ENCODE measurements around the gene CHST11. TPM values are rescaled to one million over a fixed set of nuclear protein-coding genes. Genes with fewer than 3 reads are reported as not detected.

CHST11 gene
- total and polyA plus RNA-seq, 3 donors from 2014 or later = 5.1 to 36.9 (median 23.9) TPM

- no peak overlapping the region for H3K4me3 ChIP-seq
- no peaks in the 10 kb centered on the region for H3K9me3 ChIP-seq
- intact Hi-C loops (cut with DNase I; ENCODE audit: low total_unique reads) = no loop called here
- H3K4me1 ChIP-seq = no peaks in the 10 kb centered on the region
- DNase-seq = no peak
- H3K27me3 ChIP-seq = no peaks in the 10 kb centered on the region
- no peak for TF ChIP-seq POLR2A (IDR thresholded peaks at IDR 0.05)
- peak in 1 of 3 experiments; percentile 35 for TF ChIP-seq CTCF (IDR thresholded peaks at IDR 0.05)
- H3K36me3 ChIP-seq (ENCODE audit: low read depth, missing control alignments) = no peaks in the 10 kb centered on the region
- H3K27ac ChIP-seq = no peak overlapping the region
- WGBS, 2 donors = 89 to 92% methylated on average over 12 of the region's 12 CpGs
These were observed 197.2 kb downstream of the CHST11 start for GRCh38 chr12:104653730-104654664.

GRCh38 chr12:104654665-104655609 lies 198.2 kb downstream of the CHST11 start:
- no peak for TF ChIP-seq CTCF (IDR thresholded peaks at IDR 0.05)
- TF ChIP-seq POLR2A (IDR thresholded peaks at IDR 0.05) = no peak
- Histone ChIP-seq H3K27me3 (no peaks in the 10 kb centered on the region), H3K36me3 (ENCODE audit: low read depth, missing control alignments) (no peaks in the 10 kb centered on the region), H3K27ac (no peak overlapping the region), H3K4me1 (no peaks in the 10 kb centered on the region), H3K9me3 (no peaks in the 10 kb centered on the region), H3K4me3 (no peak overlapping the region)
- 86 to 89% methylated on average over 16 of the region's 16 CpGs for WGBS, 2 donors
- intact Hi-C loops (cut with DNase I; ENCODE audit: low total_unique reads) = no loop called here
- no peak for DNase-seq

- Histone ChIP-seq H3K9me3 (no peaks in the 10 kb centered on the region), H3K4me3 (no peak overlapping the region), H3K4me1 (no peaks in the 10 kb centered on the region), H3K27ac (no peak overlapping the region), H3K27me3 (no peaks in the 10 kb centered on the region), H3K36me3 (ENCODE audit: low read depth, missing control alignments) (no peaks in the 10 kb centered on the region)
- DNase-seq = no peak
- intact Hi-C loops (cut with DNase I; ENCODE audit: low total_unique reads) = no loop called here
- WGBS, 2 donors = 87 to 96% methylated on average over 10 of the region's 10 CpGs
- TF ChIP-seq CTCF (IDR thresholded peaks at IDR 0.05) (no peak), POLR2A (IDR thresholded peaks at IDR 0.05) (no peak)
These were observed 199.6 kb downstream of the CHST11 start for GRCh38 chr12:104656383-104656782.

GRCh38 chr12:104656921-104657320 lies 200.2 kb downstream of the CHST11 start:
- TF ChIP-seq CTCF (IDR thresholded peaks at IDR 0.05) = no peak
- no peak for TF ChIP-seq POLR2A (IDR thresholded peaks at IDR 0.05)

More at GRCh38 chr12:104656921-104657320, 200.2 kb downstream of the CHST11 start:
- WGBS, 2 donors = 79 to 82% methylated on average over 5 of the region's 5 CpGs
- no peaks in the 10 kb centered on the region for H3K4me1 ChIP-seq
- no peak for DNase-seq
- no peak overlapping the region for H3K27ac ChIP-seq
- no peaks in the 10 kb centered on the region for H3K9me3 ChIP-seq
- H3K4me3 ChIP-seq = no peak overlapping the region
- intact Hi-C loops (cut with DNase I; ENCODE audit: low total_unique reads) = no loop called here
- H3K27me3 ChIP-seq = no peaks in the 10 kb centered on the region
- no peaks in the 10 kb centered on the region for H3K36me3 ChIP-seq (ENCODE audit: low read depth, missing control alignments)
